ENCODE data around the gene TRIM24. TPM values are rescaled to one million over a fixed set of nuclear protein-coding genes. Genes with fewer than 3 reads are reported as not detected.
"Not testable (repeated sequence)": the region's sequence is repeated elsewhere in the genome, so short reads cannot be mapped to it uniquely, and the experiment has no call there.

The TRIM24 gene
- total RNA-seq, 2 experiments from 2014 or later = 14.1 to 16.0 TPM

DNA sequence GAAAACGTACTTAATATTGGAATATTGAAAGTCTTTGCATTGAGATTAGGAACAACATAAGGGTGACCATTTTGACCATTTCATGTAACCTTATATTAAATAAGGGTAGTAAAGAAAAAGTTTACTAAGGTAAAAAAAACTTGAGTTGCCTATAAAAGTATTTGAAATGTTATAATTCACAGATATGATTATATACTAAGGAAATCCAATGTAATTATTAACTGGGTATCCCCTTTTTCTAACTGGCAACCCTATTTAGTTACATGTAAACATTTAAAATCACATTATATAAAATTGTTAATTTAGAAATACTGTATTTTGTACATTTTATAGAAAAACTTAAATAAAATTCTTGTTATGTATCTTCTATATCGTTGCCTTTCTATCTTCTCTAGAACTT, 64.2 kb downstream of the TRIM24 start:
- Histone ChIP-seq H3K9me3 (ENCODE audit: control insufficient read depth in 1 of 2, insufficient read depth in 1 of 2, low read length in 2 of 2) (peaks cover 14 to 44% of the 10 kb centered on the region in 2 experiments), H3K27ac (ENCODE audit: low read depth in 1 of 2, low read length in 2 of 2) (no peak overlapping the region), H3K27me3 (ENCODE audit: control insufficient read depth in 1 of 2, insufficient read depth in 2 of 2, low read length in 2 of 2) (no peaks in the 10 kb centered on the region), H3K4me3 (ENCODE audit: low read length) (no peak overlapping the region), H3K4me1 (ENCODE audit: insufficient read depth, low read length) (no peaks in the 10 kb centered on the region), H3K36me3 (ENCODE audit: insufficient read depth, low read length) (peaks cover 52% of the 10 kb centered on the region)
- intact Hi-C loops (cut with DNase I, micrococcal nuclease) = no loop called here
- ChIA-PET CTCF (no interaction called here), POLR2A (no interaction called here)
- Mint-ChIP-seq H3K36me3 (ENCODE audit: low read depth) (peaks cover 95% of the 10 kb centered on the region), H3K4me3 (no peak overlapping the region), H3K4me1 (ENCODE audit: low read depth) (no peaks in the 10 kb centered on the region), H3K9me3 (peaks cover 23% of the 10 kb centered on the region), H3K27me3 (no peaks in the 10 kb centered on the region), H3K27ac (no peak overlapping the region)
- no peak for DNase-seq
- TF ChIP-seq, protein P1, sequence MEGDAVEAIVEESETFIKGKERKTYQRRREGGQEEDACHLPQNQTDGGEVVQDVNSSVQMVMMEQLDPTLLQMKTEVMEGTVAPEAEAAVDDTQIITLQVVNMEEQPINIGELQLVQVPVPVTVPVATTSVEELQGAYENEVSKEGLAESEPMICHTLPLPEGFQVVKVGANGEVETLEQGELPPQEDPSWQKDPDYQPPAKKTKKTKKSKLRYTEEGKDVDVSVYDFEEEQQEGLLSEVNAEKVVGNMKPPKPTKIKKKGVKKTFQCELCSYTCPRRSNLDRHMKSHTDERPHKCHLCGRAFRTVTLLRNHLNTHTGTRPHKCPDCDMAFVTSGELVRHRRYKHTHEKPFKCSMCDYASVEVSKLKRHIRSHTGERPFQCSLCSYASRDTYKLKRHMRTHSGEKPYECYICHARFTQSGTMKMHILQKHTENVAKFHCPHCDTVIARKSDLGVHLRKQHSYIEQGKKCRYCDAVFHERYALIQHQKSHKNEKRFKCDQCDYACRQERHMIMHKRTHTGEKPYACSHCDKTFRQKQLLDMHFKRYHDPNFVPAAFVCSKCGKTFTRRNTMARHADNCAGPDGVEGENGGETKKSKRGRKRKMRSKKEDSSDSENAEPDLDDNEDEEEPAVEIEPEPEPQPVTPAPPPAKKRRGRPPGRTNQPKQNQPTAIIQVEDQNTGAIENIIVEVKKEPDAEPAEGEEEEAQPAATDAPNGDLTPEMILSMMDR (IDR thresholded peaks at IDR 0.05) = no peak
- ATAC-seq (ENCODE audit: poor library complexity) = no peak

DNA sequence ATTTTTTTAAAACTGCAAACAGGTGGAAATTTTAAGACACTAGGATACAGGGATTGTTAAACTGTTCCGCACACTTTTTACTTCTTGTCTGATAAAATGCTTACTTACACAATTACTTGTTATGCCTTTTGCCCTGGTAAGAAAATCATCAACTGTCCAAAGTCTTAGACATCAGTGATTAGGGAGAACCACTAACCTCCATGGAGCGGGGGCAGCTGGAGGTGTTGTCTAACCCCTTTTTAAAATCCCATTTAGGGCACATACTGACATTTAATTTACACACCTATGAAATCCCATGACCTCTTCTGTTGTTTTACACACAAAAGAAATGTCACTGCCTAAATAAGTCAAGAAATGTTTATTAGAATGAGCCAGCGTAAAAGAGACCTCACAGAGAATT, 65.7 kb downstream of the TRIM24 start:
- ATAC-seq (ENCODE audit: poor library complexity) (no peak), DNase-seq (no peak)
- peaks cover 25% of the 10 kb centered on the region for H3K9me3 Mint-ChIP-seq
- no peak overlapping the region for H3K4me3 ChIP-seq (ENCODE audit: low read length)
- no peaks in the 10 kb centered on the region for H3K27me3 Mint-ChIP-seq
- no peaks in the 10 kb centered on the region for H3K4me1 ChIP-seq (ENCODE audit: insufficient read depth, low read length)
- peaks cover 18 to 48% of the 10 kb centered on the region in 2 experiments for H3K9me3 ChIP-seq (ENCODE audit: control insufficient read depth in 1 of 2, insufficient read depth in 1 of 2, low read length in 2 of 2)
- H3K27me3 ChIP-seq (ENCODE audit: control insufficient read depth in 1 of 2, insufficient read depth in 2 of 2, low read length in 2 of 2) = no peaks in the 10 kb centered on the region
- no peak overlapping the region for H3K27ac ChIP-seq (ENCODE audit: low read depth in 1 of 2, low read length in 2 of 2)
- ChIA-PET POLR2A (no interaction called here), CTCF (no interaction called here)
- intact Hi-C loops (cut with DNase I, micrococcal nuclease) = no loop called here
- TF ChIP-seq, protein P1 (IDR thresholded peaks at IDR 0.05) = no peak
- H3K4me1 Mint-ChIP-seq (ENCODE audit: low read depth) = no peaks in the 10 kb centered on the region
- H3K4me3 Mint-ChIP-seq = no peak overlapping the region
- H3K36me3 Mint-ChIP-seq (ENCODE audit: low read depth) = peaks cover 95% of the 10 kb centered on the region
- no peak overlapping the region for H3K27ac Mint-ChIP-seq
- peaks cover 51% of the 10 kb centered on the region for H3K36me3 ChIP-seq (ENCODE audit: insufficient read depth, low read length)

- intact Hi-C loops (cut with DNase I, micrococcal nuclease) = no loop called here
- ChIA-PET POLR2A (no interaction called here), CTCF (no interaction called here)
- Mint-ChIP-seq H3K27ac (no peak overlapping the region), H3K27me3 (no peaks in the 10 kb centered on the region), H3K4me1 (ENCODE audit: low read depth) (no peaks in the 10 kb centered on the region), H3K36me3 (ENCODE audit: low read depth) (peaks cover 94% of the 10 kb centered on the region), H3K9me3 (peaks cover 21% of the 10 kb centered on the region), H3K4me3 (no peak overlapping the region)
- Histone ChIP-seq H3K9me3 (ENCODE audit: control insufficient read depth in 1 of 2, insufficient read depth in 1 of 2, low read length in 2 of 2) (peaks cover 17 to 48% of the 10 kb centered on the region in 2 experiments), H3K4me3 (ENCODE audit: low read length) (no peak overlapping the region), H3K27ac (ENCODE audit: low read depth in 1 of 2, low read length in 2 of 2) (no peak overlapping the region), H3K27me3 (ENCODE audit: control insufficient read depth in 1 of 2, insufficient read depth in 2 of 2, low read length in 2 of 2) (no peaks in the 10 kb centered on the region), H3K36me3 (ENCODE audit: insufficient read depth, low read length) (peaks cover 43% of the 10 kb centered on the region), H3K4me1 (ENCODE audit: insufficient read depth, low read length) (no peaks in the 10 kb centered on the region)
- ATAC-seq (ENCODE audit: poor library complexity) (no peak), DNase-seq (peak in 1 of 14 experiments; percentile 7)
- TF ChIP-seq, protein P1 (IDR thresholded peaks at IDR 0.05) = no peak
These were observed 67.7 kb downstream of the TRIM24 start for GRCh38 chr7:138527746-138528223.

DNA sequence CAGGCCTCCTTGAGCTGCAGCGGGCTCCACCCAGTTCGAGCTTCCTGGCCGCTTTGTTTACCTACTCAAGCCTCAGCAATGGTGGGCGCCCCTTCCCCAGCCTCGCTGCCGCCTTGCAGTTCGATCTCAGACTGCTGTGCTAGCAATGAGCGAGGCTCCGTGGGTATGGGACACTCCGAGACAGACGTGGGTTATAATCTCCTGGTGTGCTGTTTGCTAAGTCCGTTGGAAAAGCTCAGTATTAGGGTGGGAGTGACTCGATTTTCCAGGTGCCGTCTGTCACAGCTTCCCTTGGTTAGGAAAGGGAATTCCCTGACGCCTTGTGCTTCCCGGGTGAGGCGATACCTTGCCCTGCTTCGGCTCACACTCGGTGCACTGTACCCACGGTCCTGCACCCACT, 76.8 kb downstream of the TRIM24 start:
- POLR2A ChIA-PET; ATAC-seq (ENCODE audit: poor library complexity); H3K9me3 Mint-ChIP-seq; H3K27me3 ChIP-seq (ENCODE audit: control insufficient read depth in 1 of 2, insufficient read depth in 2 of 2, low read length in 2 of 2); H3K4me3 ChIP-seq (ENCODE audit: low read length); H3K27me3 Mint-ChIP-seq; DNase-seq; H3K27ac Mint-ChIP-seq; H3K4me1 Mint-ChIP-seq (ENCODE audit: low read depth); H3K27ac ChIP-seq (ENCODE audit: low read depth in 1 of 2, low read length in 2 of 2); H3K4me1 ChIP-seq (ENCODE audit: insufficient read depth, low read length); intact Hi-C loops (cut with DNase I, micrococcal nuclease); H3K4me3 Mint-ChIP-seq; H3K9me3 ChIP-seq (ENCODE audit: control insufficient read depth in 1 of 2, insufficient read depth in 1 of 2, low read length in 2 of 2): not testable (repeated sequence)
- peaks cover 28% of the 10 kb centered on the region for H3K36me3 ChIP-seq (ENCODE audit: insufficient read depth, low read length)
- CTCF ChIA-PET = interaction anchor here (0.6 kb wide), 1 partner anchor 191 kb away, joined by 3 read pairs; no protein-coding TSS in a partner anchor
- peaks cover 97% of the 10 kb centered on the region for H3K36me3 Mint-ChIP-seq (ENCODE audit: low read depth)
